SH-SY5Y (cell line): ENCODE data around the gene TBCCD1.

Source experiments
- GATA2 ChIP-seq: IDR thresholded peaks from 2 replicates; pipeline ENCODE4 v1.6.1; 2011; ENCODE audit warnings: mild to moderate bottlenecking, low read depth, low read length
- GATA3 ChIP-seq: IDR thresholded peaks from 2 replicates; pipeline ENCODE4 v1.6.1; 2011; ENCODE audit warnings: low read depth, mild to moderate bottlenecking, low read length, moderate library complexity

TBCCD1 gene

DNA sequence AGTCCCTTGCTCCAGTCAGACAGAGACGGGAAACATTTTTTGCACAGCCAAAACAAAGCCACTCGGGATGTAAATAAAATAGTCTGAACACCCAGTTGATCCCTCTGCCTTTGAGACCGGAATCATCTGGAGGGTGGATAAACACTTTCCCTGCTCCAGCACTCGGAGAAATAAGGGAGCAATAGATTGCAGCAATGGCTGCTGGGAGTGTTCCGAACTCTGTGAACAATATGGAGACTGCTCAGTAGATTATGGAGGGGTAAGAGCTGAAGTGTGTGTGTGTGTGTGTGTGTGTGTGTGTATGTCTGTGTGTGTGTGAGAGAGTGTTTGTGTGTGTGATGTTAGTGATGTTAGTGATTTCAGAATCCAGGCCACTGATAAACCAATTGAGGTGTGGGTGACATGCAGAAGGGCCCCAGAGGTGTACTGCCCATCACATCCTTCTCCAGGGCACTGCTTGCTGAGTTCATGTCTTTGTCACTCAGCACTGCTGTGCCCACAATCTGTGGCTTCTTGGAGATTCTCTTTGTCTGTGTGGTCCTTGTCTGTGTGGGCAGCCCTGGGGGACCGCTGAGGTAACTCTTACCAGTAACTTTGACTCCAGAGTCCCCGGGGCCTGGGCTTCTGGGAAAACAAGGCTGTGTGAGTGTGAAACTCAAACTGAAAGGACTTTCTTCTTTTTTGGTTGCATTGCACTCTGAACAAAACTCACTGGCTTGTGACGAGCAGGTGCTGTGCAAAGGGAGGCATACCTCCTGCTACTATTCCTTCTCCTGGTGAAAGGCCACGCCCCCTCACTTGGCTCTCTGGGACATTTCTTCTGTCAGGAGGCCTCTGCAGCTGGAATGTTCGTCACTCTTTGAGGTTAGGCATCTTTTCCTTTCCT lies 45.9 kb downstream of the TBCCD1 start:
- TF ChIP-seq GATA2 (no peak), GATA3 (no peak)

DNA sequence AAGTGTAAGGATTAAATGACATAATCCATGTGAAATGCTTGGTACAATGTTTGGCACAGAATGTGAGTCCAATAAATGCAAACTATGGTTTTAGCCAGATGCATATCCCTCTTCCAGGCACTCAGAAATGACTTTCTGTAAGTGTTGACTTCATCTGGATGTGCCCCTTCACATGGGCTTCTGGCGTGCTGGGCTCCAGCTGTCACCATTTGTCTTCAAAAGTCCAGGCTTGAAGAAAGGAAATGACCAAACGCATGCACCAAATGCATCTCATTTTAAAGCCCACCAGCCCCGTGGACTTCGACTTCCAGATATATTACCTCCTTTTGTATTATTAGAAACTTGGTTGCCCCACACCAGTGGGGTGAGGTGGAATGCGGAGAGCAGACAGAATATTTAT lies 46.7 kb downstream of the TBCCD1 start:
- no peak for TF ChIP-seq GATA3

DNA sequence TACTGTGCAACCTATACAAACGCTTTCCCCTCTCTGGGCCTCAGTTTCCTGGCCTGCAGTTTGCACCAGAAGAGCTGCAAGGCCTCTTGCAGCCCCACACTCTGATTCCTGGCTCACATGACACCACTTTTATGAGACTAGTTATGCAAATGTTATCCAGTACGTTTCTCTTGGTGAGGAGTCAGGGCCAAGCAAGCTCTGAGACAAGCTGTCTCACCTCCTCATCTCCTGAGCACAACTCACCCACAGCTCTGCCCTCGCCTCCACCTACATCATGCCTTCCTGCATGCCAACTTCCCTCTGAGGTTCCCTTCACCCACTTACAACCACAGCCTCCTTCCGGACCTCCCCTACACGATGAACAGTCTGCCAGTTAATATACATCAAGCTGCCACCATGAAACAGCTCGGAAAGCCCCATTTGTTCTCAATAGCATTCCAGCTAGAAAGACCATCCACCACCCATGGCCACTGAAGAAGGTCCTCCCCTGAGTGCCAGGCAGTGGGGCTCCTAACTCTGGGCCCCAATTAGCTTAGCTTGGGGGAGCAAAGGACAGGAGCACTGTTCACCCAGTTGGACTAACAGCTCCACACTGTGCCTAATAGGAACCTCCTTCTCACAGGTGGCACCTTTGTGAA lies 48.0 kb downstream of the TBCCD1 start:
- no peak for TF ChIP-seq GATA3
- no peak for TF ChIP-seq GATA2

DNA sequence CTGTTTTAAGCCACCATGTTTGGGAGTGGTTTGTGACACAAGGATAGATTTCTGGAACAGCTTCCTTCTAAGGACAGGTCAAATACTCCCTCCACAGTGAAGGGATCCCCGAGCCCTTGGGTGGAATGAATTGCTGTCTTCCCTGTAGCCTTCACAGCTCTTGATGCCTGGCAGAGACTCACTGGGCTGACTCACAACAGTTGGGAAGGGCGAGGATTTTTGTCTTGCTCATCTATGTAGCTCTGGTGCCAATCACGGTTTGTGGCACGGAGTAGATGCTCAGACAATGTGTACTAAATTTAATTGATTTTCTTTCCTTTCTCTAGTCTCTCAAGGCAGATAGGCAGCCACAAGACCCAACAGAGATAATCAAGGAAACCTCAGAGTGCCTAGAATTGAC lies 49.9 kb downstream of the TBCCD1 start:
- TF ChIP-seq GATA3 (no peak), GATA2 (no peak)

DNA sequence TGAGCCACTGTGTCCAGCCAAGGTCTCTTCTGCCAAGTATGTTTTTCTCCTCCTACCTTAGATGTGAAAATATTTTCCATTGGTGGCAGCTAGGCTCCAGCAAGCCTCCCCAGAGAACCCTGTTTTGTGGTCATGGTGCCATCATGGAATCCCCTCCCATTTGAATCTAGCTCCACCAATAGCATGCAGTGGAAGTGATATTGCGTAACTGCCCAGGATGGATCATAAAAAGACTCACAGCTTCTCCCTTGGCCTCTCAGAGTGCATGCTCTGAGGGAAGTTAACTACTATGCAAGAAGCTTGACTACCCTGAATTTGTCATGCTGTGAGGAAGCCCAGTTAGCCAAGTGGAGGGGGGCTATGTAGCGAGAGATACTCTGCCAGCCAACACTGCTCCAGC lies 50.5 kb downstream of the TBCCD1 start:
- TF ChIP-seq GATA3 (no peak), GATA2 (no peak)

DNA sequence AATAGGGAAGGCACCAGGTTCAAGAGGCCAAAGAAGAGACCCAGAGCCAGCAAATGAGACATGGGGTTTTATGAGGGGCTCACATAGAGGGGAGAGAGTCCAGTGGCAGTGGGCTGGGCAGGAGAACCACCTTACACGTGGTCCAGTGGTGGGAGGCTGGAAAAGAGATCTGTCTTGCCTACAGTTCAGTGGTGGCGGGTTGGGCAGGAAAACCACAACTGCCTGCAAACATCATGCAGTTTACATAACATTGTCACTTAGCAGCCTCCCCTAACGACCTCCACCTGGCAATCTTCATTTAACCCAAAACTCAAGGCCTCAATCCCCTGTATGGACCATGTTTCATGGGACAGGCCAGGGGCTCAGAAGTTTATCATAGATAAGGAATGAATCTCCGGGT lies 52.0 kb downstream of the TBCCD1 start:
- TF ChIP-seq GATA3 (no peak), GATA2 (no peak)

DNA sequence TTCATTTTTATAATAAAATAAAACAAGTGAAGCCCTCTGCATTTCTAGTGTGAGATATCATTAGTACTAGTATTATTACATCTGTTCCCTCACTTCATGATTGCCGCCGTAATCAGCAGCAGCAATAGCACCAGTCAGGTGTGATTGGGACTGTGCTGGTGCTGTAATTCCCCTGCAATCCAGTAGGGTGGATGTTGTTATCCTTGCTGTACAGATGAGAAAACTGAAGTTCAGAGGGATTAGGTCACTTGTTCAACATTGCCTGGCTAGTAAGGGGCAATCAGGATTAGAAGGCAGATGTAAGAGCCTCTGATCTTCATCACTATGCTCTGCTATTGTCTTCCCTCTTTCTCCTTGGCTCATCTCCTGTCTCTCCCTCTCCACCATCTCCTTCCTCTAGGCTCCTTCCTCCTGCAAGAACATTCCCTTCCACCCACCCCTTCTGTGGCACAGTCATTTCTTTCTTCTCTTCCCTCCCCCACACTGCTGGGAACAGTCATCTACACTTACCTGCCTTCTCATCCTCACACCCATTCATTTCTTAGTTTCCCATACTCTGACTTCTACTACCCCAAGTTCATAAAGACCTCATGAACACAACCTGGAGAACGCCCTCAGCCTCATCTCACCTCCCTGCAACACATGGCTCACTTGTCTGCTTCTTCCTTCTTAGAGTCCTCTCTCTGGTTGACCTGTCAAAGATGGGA lies 52.7 kb downstream of the TBCCD1 start:
- no peak for TF ChIP-seq GATA3
- no peak for TF ChIP-seq GATA2

DNA sequence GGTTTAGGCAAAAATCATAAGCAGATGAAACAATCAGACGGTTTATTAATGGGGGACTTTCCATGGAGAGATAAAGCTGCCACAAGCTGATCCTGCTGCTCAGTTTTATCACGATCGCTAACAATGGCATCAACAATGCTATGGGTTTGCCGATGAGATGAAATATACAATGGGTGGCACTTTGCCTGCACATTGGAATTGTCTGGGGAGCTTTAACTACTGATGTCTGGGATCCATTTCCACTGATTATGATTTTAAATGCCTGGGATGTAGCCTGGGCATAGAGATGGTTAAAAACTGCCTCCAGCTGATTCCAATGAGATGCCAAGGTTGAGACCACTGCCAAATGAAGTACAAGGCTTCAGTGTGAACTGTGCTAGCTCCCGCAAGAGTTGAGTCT lies 53.8 kb downstream of the TBCCD1 start:
- TF ChIP-seq GATA3, result no peak
- no peak for TF ChIP-seq GATA2

DNA sequence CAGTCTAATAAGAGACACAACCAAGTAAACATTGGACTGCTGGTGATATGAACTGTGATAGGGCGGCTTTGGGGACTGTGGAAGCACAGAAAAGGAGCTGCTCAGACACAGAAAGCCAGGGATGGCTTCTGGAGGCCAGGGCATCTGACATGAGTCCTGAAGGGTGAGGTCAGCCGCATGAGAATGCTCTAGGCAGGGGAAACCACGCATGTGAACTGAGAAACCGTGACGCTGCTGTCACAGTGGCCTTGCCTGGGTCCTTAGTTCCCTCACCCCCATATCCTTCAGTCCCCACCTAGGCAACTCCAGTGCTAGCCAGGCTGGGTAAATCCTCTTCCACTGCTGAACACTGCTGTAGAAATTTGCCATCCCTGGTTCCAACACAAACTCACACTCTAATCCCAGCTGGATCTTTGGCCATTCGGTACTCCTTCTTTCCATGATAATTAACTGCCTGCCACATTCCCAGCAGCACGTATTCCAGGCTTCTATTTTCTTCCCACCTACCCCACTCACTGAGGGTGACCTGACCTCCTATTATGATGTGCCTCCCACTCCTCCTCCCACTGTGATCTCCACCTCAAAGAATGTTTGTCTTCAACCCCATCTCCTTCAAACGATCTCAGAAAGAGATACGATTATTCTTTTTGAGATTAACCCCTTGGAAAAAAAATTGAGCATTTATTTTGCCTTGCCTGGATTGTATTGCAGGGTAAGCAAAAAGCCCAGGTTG lies 54.4 kb downstream of the TBCCD1 start:
- TF ChIP-seq GATA2 (no peak), GATA3 (no peak)

DNA sequence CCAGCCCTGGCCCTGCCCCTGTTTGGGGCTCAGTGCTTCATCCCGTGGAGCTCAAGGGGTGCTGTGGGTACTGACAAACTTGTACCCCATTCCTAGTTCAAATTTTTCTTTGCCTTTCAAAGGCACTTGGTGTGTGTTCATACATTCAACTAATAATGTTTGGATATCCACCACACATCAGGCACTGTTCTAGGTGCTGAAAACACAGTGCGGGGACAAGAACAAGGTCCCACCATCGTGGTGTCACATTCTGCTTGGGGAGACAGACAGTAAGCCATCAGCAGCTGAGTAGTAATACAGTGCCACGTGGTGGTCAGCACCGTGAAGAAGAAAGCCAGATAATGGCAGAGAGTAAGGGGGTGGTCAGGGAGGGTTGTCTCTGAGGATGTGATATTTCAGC lies 55.4 kb downstream of the TBCCD1 start:
- TF ChIP-seq GATA3 (no peak), GATA2 (no peak)

DNA sequence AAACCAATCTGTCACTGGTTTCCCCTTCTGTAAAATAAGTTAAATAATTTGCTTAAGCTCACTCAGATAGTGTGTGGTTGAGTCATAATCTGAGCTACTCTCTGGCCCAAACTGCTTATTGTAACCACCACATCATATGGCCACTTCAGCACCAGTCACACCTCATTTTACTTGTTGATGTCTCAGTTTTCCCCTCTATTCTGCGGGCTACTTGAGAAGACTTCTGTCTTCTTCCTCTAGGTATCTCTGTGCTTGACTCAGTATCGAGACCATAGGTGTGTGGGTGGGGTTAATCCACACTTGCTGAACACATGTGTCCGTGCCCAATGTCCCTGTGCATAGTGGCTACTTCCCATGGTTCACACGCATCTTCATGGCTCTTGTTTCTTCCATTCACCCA lies 55.9 kb downstream of the TBCCD1 start:
- TF ChIP-seq GATA2 (no peak), GATA3 (no peak)

DNA sequence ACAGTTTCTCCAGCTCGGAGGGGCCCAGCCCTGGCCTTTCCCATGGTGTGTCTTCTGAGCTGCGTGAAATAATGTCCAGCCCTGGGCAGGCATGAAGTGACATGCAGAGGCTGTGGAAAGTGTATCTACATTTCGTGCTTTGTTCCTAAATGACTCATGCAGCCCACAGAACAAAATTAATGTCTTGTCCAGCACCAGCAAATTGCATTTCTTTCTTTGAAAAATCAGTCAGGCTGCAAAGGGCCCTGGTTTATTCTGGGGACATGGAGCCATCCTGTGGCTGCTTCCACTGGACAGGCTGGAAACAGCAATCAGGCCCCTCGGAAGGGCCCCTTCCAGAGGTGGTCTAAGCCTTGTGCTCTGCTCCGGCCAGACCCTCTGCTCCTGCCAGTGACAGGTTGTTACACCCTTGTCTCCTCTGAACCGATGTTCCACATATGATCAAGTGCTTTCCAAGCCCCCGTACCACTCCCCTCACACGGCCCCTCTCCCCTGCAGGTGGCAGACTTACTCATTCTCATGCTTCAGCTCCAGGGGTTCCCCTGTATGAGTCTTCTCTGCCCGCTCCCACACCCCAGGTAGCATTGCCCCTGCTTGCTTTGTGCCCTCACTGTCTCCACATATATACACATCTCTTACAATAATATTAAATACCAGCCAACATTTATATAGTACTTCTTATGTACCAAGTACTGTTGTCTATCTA lies 56.6 kb downstream of the TBCCD1 start:
- TF ChIP-seq GATA3, result no peak
- TF ChIP-seq GATA2, result no peak

DNA sequence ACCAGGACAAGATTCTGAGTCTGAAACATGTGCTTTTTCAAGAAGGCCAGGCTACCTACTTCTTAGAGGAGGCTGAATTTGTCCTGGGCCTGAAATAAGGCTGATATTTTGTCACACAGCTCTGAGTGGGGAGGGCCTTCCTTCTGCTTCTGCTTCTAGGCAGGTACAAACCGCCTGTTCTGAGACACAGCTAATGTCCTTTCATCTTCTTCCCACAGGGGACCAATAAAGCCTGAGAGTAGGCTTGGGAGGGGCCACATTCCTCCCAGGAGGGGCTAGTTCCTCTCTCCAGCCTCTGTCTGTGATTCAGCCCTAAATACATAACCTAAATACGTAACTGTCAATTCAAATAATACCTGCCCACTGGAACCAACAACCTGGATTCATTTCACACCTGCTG lies 57.7 kb downstream of the TBCCD1 start:
- TF ChIP-seq GATA2 (no peak), GATA3 (no peak)

DNA sequence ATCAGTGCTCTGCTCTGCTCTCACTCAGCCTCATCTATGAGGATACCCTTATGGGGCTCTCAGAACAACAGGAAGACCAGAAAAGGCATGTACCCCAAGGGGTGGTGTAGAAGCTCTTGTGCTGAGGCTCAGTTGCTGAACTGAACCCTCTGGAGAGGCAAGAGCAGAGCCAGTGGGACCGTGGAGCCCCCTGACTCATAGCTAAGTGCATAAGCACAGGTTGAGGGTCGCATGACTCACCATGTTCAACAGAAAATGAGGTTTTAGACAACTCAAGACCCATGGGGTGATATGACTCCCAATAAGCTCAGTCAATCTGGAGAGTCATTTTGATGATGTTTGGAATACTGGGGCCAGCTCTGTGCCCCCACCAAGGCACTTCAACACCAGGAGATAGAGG lies 60.3 kb downstream of the TBCCD1 start:
- TF ChIP-seq GATA2 (no peak), GATA3 (no peak)
